Upper lobe of left lung (tissue), 6 donors: ENCODE data around the gene ZNF620. TPM values are rescaled to one million over a fixed set of nuclear protein-coding genes. Genes with fewer than 3 reads are reported as not detected.
"Not testable (repeated sequence)": the region's sequence is repeated elsewhere in the genome, so short reads cannot be mapped to it uniquely, and the experiment has no call there.

Experiments
- ATAC-seq, 2 donors: fragments of 200-7000 bp; cut with Tn5 transposase; one replicate each; pipeline ENCODE4 v1.9.1; 2022; ENCODE audit warnings: mild to moderate bottlenecking in 2 of 2, moderate library complexity in 2 of 2; ENCODE audit not compliant: low FRiP score in 2 of 2
- DNase-seq, 2 donors: peaks; one replicate each; pipeline ENCODE4 v3.0.0-alpha.2; 2019 to 2020
- H3K27ac ChIP-seq, 4 donors: fragments of 200-600 bp; sonication (generic); one replicate each; pipeline ENCODE4 v1.5.1; 2016 to 2019
- H3K27me3 ChIP-seq, 4 donors: fragments of 200-600 bp; sonication (generic); one replicate each; pipeline ENCODE4 v1.5.1; 2017 to 2019
- H3K36me3 ChIP-seq, 4 donors: fragments of 200-600 bp; sonication (generic); one replicate each; pipeline ENCODE4 v1.5.1; 2016 to 2019
- H3K4me1 ChIP-seq, 4 donors: fragments of 200-600 bp; sonication (generic); one replicate each; pipeline ENCODE4 v1.5.1; 2018 to 2019
- H3K4me3 ChIP-seq, 4 donors: fragments of 200-600 bp; sonication (generic); one replicate each; pipeline ENCODE4 v1.5.1; 2017 to 2019; ENCODE audit warnings: mild to moderate bottlenecking in 2 of 4, moderate library complexity in 1 of 4
- H3K9me3 ChIP-seq, 4 donors: fragments of 200-600 bp; sonication (generic); one replicate each; pipeline ENCODE4 v1.5.1; 2018 to 2019
- CTCF ChIP-seq, 6 experiments: fragments of 450-650 bp in 4 of 6; fragments of 200-600 bp in 2 of 6; sonication (generic) in 2 of 6; IDR thresholded peaks; one replicate each; pipeline ENCODE4 v1.5.1; 2016 to 2019; ENCODE audit warnings: antibody characterized with exemption in 6 of 6
- EP300 ChIP-seq, 4 donors: sonication (generic); formaldehyde crosslinking; IDR thresholded peaks; one replicate each; pipeline ENCODE4 v1.5.1; 2017; ENCODE audit warnings: antibody characterized with exemption in 4 of 4, control low read depth in 2 of 4
- POLR2A ChIP-seq, 4 donors: fragments of 450-650 bp; IDR thresholded peaks; one replicate each; pipeline ENCODE4 v1.5.1; 2016 to 2017; ENCODE audit warnings: antibody characterized with exemption in 4 of 4, mild to moderate bottlenecking in 2 of 4
- POLR2AphosphoS5 ChIP-seq, 2 donors: sonication (generic); formaldehyde crosslinking; IDR thresholded peaks; one replicate each; pipeline ENCODE4 v1.5.1; 2017; ENCODE audit warnings: antibody characterized with exemption in 2 of 2
- WGBS, 2 donors: methylation state at CpG; one replicate each; pipeline ENCODE4 v1.1.5; 2017 to 2018; 5-methylcytosine and 5-hydroxymethylcytosine counted together
- total RNA-seq, 6 donors: library from RNA; depleted of rRNA in 4 of 6; stranded (reverse); fragments of >200 nt in 4 of 6; gene quantifications; one replicate each; pipeline versions ENCODE4 v1.1.0 to v1.2.1, GENCODE V29; 2016 to 2021
- donor health status: DM: no; HTN: no; CAD: no; lungs with moderate emphysema.
- donor health status: DM: no; HTN: yes; CAD: no; lungs with severe emphysema.

Gene ZNF620
- total RNA-seq, 6 donors from 2014 or later: 2.1 to 9.6 (median 5.3) TPM

GRCh38 chr3:40461161-40461560, 44.7 kb upstream of the ZNF620 start:
- no peaks in the 10 kb centered on the region for H3K27me3 ChIP-seq
- H3K4me1 ChIP-seq: peaks cover 22 to 40% (median 34%) of the 10 kb centered on the region in 4 donors
- no peaks in the 10 kb centered on the region for H3K9me3 ChIP-seq
- WGBS, 2 donors: 60 to 61% methylated on average over 3 of the region's 3 CpGs
- DNase-seq (no peak), ATAC-seq (no peak)
- peaks cover 22 to 74% (median 52%) of the 10 kb centered on the region in 4 donors for H3K36me3 ChIP-seq
- TF ChIP-seq POLR2AphosphoS5 (IDR thresholded peaks at IDR 0.05) (no peak), POLR2A (IDR thresholded peaks at IDR 0.05) (no peak), EP300 (IDR thresholded peaks at IDR 0.05) (no peak), CTCF (IDR thresholded peaks at IDR 0.05) (no peak)
- H3K4me3 ChIP-seq: no peak overlapping the region
- no peak overlapping the region for H3K27ac ChIP-seq

- H3K4me3 ChIP-seq, H3K27me3 ChIP-seq, ATAC-seq, H3K27ac ChIP-seq, DNase-seq, H3K9me3 ChIP-seq: not testable (repeated sequence)
- Histone ChIP-seq H3K36me3 (peaks cover 22 to 80% (median 53%) of the 10 kb centered on the region in 4 donors), H3K4me1 (peaks cover 16 to 31% (median 28%) of the 10 kb centered on the region in 4 donors)
- 88 to 97% methylated on average over 7 of the region's 7 CpGs for WGBS, 2 donors
These were observed 43.0 kb upstream of the ZNF620 start for GRCh38 chr3:40462838-40463237.

GRCh38 chr3:40463579-40463978, 42.3 kb upstream of the ZNF620 start:
- H3K9me3 ChIP-seq: no peaks in the 10 kb centered on the region
- H3K27me3 ChIP-seq: no peaks in the 10 kb centered on the region
- no peak for TF ChIP-seq POLR2AphosphoS5 (IDR thresholded peaks at IDR 0.05)
- TF ChIP-seq EP300 (IDR thresholded peaks at IDR 0.05): no peak
- TF ChIP-seq CTCF (IDR thresholded peaks at IDR 0.05): no peak
- TF ChIP-seq POLR2A (IDR thresholded peaks at IDR 0.05): no peak
- H3K27ac ChIP-seq: no peak overlapping the region
- WGBS, 2 donors: 86 to 93% methylated on average over 2 of the region's 2 CpGs
- ATAC-seq: no peak
- H3K4me1 ChIP-seq: peaks cover 9 to 24% (median 20%) of the 10 kb centered on the region in 4 donors
- no peak for DNase-seq
- peaks cover 22 to 74% (median 51%) of the 10 kb centered on the region in 4 donors for H3K36me3 ChIP-seq
- no peak overlapping the region for H3K4me3 ChIP-seq

- DNase-seq (no peak), ATAC-seq (no peak)
- WGBS, 2 donors: 71 to 80% methylated on average over 8 to 9 of the region's 9 CpGs
- Histone ChIP-seq H3K4me1 (peaks cover 0 to 14% (median 11%) of the 10 kb centered on the region in 4 donors), H3K4me3 (no peak overlapping the region), H3K27ac (no peak overlapping the region), H3K27me3 (no peaks in the 10 kb centered on the region), H3K36me3 (peaks cover 22 to 64% (median 41%) of the 10 kb centered on the region in 4 donors), H3K9me3 (no peaks in the 10 kb centered on the region)
- no peak for TF ChIP-seq POLR2AphosphoS5 (IDR thresholded peaks at IDR 0.05)
- no peak for TF ChIP-seq POLR2A (IDR thresholded peaks at IDR 0.05)
- no peak for TF ChIP-seq CTCF (IDR thresholded peaks at IDR 0.05)
- TF ChIP-seq EP300 (IDR thresholded peaks at IDR 0.05): no peak
These were observed 41.3 kb upstream of the ZNF620 start for GRCh38 chr3:40464339-40465110.

- Histone ChIP-seq H3K4me3 (no peak overlapping the region), H3K27ac (no peak overlapping the region), H3K36me3 (peaks cover 22 to 59% (median 41%) of the 10 kb centered on the region in 4 donors), H3K9me3 (no peaks in the 10 kb centered on the region), H3K4me1 (peaks cover 0 to 10% (median 7%) of the 10 kb centered on the region in 4 donors), H3K27me3 (no peaks in the 10 kb centered on the region)
- no peak for ATAC-seq
- no peak for TF ChIP-seq POLR2AphosphoS5 (IDR thresholded peaks at IDR 0.05)
- no peak for TF ChIP-seq EP300 (IDR thresholded peaks at IDR 0.05)
- no peak for TF ChIP-seq POLR2A (IDR thresholded peaks at IDR 0.05)
- TF ChIP-seq CTCF (IDR thresholded peaks at IDR 0.05): no peak
- WGBS, 2 donors: 86 to 88% methylated on average over 4 of the region's 4 CpGs
- no peak for DNase-seq
These were observed 40.8 kb upstream of the ZNF620 start for GRCh38 chr3:40465111-40465407.
